ENCODE results near the gene LY86. TPM values are rescaled to one million over a fixed set of nuclear protein-coding genes. Genes with fewer than 3 reads are reported as not detected.

The LY86 gene
- total RNA-seq, 6 donors from 2014 or later: 2.1 to 21.9 (median 9.5) TPM

GRCh38 chr6:6585003-6585311 is 3.6 kb upstream of the LY86 start:
- DNase-seq: no peak
- Histone ChIP-seq H3K9me3 (no peaks in the 10 kb centered on the region), H3K4me3 (no peak overlapping the region), H3K4me1 (peaks cover 0 to 14% (median 5%) of the 10 kb centered on the region in 4 donors), H3K36me3 (no peaks in the 10 kb centered on the region), H3K27ac (no peak overlapping the region), H3K27me3 (no peaks in the 10 kb centered on the region)
- ATAC-seq (ENCODE audit: low FRiP score in 2 of 2): no peak
- 63 to 78% methylated on average over 1 of the region's 1 CpG for WGBS, 2 donors
- TF ChIP-seq POLR2A (IDR thresholded peaks at IDR 0.05) (no peak), EP300 (IDR thresholded peaks at IDR 0.05) (no peak), POLR2AphosphoS5 (IDR thresholded peaks at IDR 0.05) (no peak), CTCF (IDR thresholded peaks at IDR 0.05) (no peak)

GRCh38 chr6:6586167-6586566 is 2.4 kb upstream of the LY86 start:
- H3K9me3 ChIP-seq: no peaks in the 10 kb centered on the region
- WGBS, 2 donors: 71 to 94% methylated on average over 2 of the region's 2 CpGs
- ATAC-seq (ENCODE audit: low FRiP score in 2 of 2) (no peak), DNase-seq (no peak)
- peaks cover 0 to 14% (median 5%) of the 10 kb centered on the region in 4 donors for H3K4me1 ChIP-seq
- no peak for TF ChIP-seq CTCF (IDR thresholded peaks at IDR 0.05)
- TF ChIP-seq POLR2A (IDR thresholded peaks at IDR 0.05): no peak
- TF ChIP-seq EP300 (IDR thresholded peaks at IDR 0.05): no peak
- no peak for TF ChIP-seq POLR2AphosphoS5 (IDR thresholded peaks at IDR 0.05)
- no peak overlapping the region for H3K4me3 ChIP-seq
- H3K27me3 ChIP-seq: no peaks in the 10 kb centered on the region
- no peak overlapping the region for H3K27ac ChIP-seq
- H3K36me3 ChIP-seq: no peaks in the 10 kb centered on the region

GRCh38 chr6:6586671-6587526 is 1.6 kb upstream of the LY86 start:
- TF ChIP-seq POLR2A (IDR thresholded peaks at IDR 0.05) (no peak), CTCF (IDR thresholded peaks at IDR 0.05) (no peak), POLR2AphosphoS5 (IDR thresholded peaks at IDR 0.05) (no peak), EP300 (IDR thresholded peaks at IDR 0.05) (no peak)
- no peak for ATAC-seq (ENCODE audit: low FRiP score in 2 of 2)
- Histone ChIP-seq H3K9me3 (no peaks in the 10 kb centered on the region), H3K36me3 (no peaks in the 10 kb centered on the region), H3K4me3 (no peak overlapping the region), H3K4me1 (peaks cover 0 to 20% (median 6%) of the 10 kb centered on the region in 4 donors), H3K27ac (no peak overlapping the region), H3K27me3 (no peaks in the 10 kb centered on the region)
- 85 to 88% methylated on average over 10 of the region's 10 CpGs for WGBS, 2 donors
- no peak for DNase-seq

- H3K27ac ChIP-seq: no peak overlapping the region
- no peaks in the 10 kb centered on the region for H3K9me3 ChIP-seq
- TF ChIP-seq CTCF (IDR thresholded peaks at IDR 0.05): no peak
- H3K4me3 ChIP-seq: no peak overlapping the region
- no peak for DNase-seq
- H3K36me3 ChIP-seq: no peaks in the 10 kb centered on the region
- WGBS, 2 donors: 95 to 100% methylated on average over 1 of the region's 1 CpG
- no peaks in the 10 kb centered on the region for H3K27me3 ChIP-seq
- ATAC-seq (ENCODE audit: low FRiP score in 2 of 2): no peak
- peaks cover 0 to 23% (median 8%) of the 10 kb centered on the region in 4 donors for H3K4me1 ChIP-seq
Measured at GRCh38 chr6:6587696-6588063, 840 bp upstream of the LY86 start.

Data from upper lobe of left lung (tissue), 6 donors.